Caco-2 (cell line): ENCODE results near the gene C2orf15. TPM values are rescaled to one million over a fixed set of nuclear protein-coding genes. Genes with fewer than 3 reads are reported as not detected.

Experiments used
- BruUV-seq: library from RNA; stranded (reverse); fragments of 400-500 nt; replicated peaks from 2 replicates; lab custom pipeline; 2021; lab: Mats Ljungman, UMichigan
- CTCF ChIA-PET: fragments of 300-600 bp; sonication (Branson Sonifier 250); formaldehyde crosslinking; loops from one replicate; lab custom pipeline; 2022; ENCODE audit warnings: antibody characterized with exemption; lab: Charles Lee
- POLR2A ChIA-PET: fragments of 300-600 bp; sonication (Branson Sonifier 250); formaldehyde crosslinking; loops from one replicate; lab custom pipeline; 2022; ENCODE audit warnings: antibody characterized with exemption; lab: Charles Lee
- DNase-seq, 2 experiments: peaks; one replicate each; pipeline versions ENCODE4 v3.0.0 to v3.0.0-alpha.2; 2020 to 2022
- H3K27me3 ChIP-seq: replicated peaks from 2 replicates; pipeline ENCODE4 v1.6.0; 2011; ENCODE audit warnings: low read length; ENCODE audit not compliant: control insufficient read depth, insufficient read depth
- H3K36me3 ChIP-seq: 2 replicates; pipeline ENCODE4 v1.5.1; 2011; ENCODE audit warnings: low read length; ENCODE audit not compliant: control insufficient read depth, insufficient read depth
- H3K4me1 ChIP-seq: fragments of 250-450 bp; sonication (Bioruptor Pico); 2 replicates; pipeline ENCODE4 v1.5.1; 2020; ENCODE audit warnings: mild to moderate bottlenecking
- H3K4me3 ChIP-seq: 2 replicates; pipeline ENCODE4 v1.5.1; 2011; ENCODE audit warnings: low read depth, mild to moderate bottlenecking, control low read depth, low read length
- H3K9me3 ChIP-seq: fragments of 250-450 bp; sonication (Bioruptor Pico); 2 replicates; pipeline ENCODE4 v1.5.1; 2020; ENCODE audit warnings: mild to moderate bottlenecking, moderate library complexity
- H3K27ac Mint-ChIP-seq: one replicate; pipeline ENCODE4 v1.8.0; 2022; ENCODE audit warnings: mixed read lengths; ENCODE audit not compliant: unreplicated experiment
- H3K27me3 Mint-ChIP-seq: one replicate; pipeline ENCODE4 v1.8.0; 2022; ENCODE audit warnings: mixed read lengths; ENCODE audit not compliant: insufficient read depth, unreplicated experiment
- H3K36me3 Mint-ChIP-seq: one replicate; pipeline ENCODE4 v1.8.0; 2022; ENCODE audit warnings: mild to moderate bottlenecking, mixed read lengths; ENCODE audit not compliant: insufficient read depth, unreplicated experiment
- H3K4me1 Mint-ChIP-seq: one replicate; pipeline ENCODE4 v1.8.0; 2022; ENCODE audit warnings: low read depth, mixed read lengths; ENCODE audit not compliant: unreplicated experiment
- H3K4me3 Mint-ChIP-seq: one replicate; pipeline ENCODE4 v1.8.0; 2022; ENCODE audit warnings: mild to moderate bottlenecking, moderate library complexity, mixed read lengths; ENCODE audit not compliant: unreplicated experiment
- H3K9me3 Mint-ChIP-seq: one replicate; pipeline ENCODE4 v1.8.0; 2022; ENCODE audit warnings: mixed read lengths; ENCODE audit not compliant: unreplicated experiment
- CTCF ChIP-seq, 2 experiments: fragments of 200-600 bp in 1 of 2; IDR thresholded peaks; 1 replicate in 1 of 2; 2 replicates in 1 of 2; pipeline versions ENCODE4 v1.5.1 to v1.8.0; 2011 to 2022; ENCODE audit warnings: antibody characterized with exemption in 1 of 2, control low read depth in 1 of 2, inconsistent platforms in 1 of 2, low read depth in 1 of 2, low read length in 1 of 2, mild to moderate bottlenecking in 1 of 2, moderate library complexity in 1 of 2; ENCODE audit not compliant: insufficient read depth in 1 of 2, severe bottlenecking in 1 of 2, unreplicated experiment in 1 of 2
- intact Hi-C: fragments of 100-400 bp; cut with micrococcal nuclease; formaldehyde crosslinking; loops from one replicate; pipeline ENCODE4 v1.10.0; 2022; ENCODE audit not compliant: unreplicated experiment
- total RNA-seq: library from RNA; stranded (reverse); gene quantifications from 2 replicates; pipeline ENCODE4 v1.2.3, GENCODE V29; 2022

Gene C2orf15
- total RNA-seq, 1 experiment from 2014 or later: 11.3 TPM

GRCh38 chr2:99111236-99111635, 30.3 kb upstream of the C2orf15 start:
- ChIA-PET CTCF (no interaction called here), POLR2A (no interaction called here)
- TF ChIP-seq CTCF (IDR thresholded peaks at IDR 0.05; ENCODE audit: insufficient read depth in 1 of 2, low read depth in 1 of 2, low read length in 1 of 2, severe bottlenecking in 1 of 2, unreplicated experiment in 1 of 2): no peak
- no TSS peak for BruUV-seq
- Mint-ChIP-seq H3K9me3 (no peaks in the 10 kb centered on the region), H3K27me3 (no peaks in the 10 kb centered on the region), H3K27ac (no peak overlapping the region), H3K36me3 (no peaks in the 10 kb centered on the region), H3K4me1 (peaks cover 8% of the 10 kb centered on the region), H3K4me3 (no peak overlapping the region)
- no peak for DNase-seq
- Histone ChIP-seq H3K9me3 (no peaks in the 10 kb centered on the region; the same call in 1 of the 2 replicates), H3K27me3 (no peaks in the 10 kb centered on the region), H3K36me3 (no peaks in the 10 kb centered on the region), H3K4me3 (no peak overlapping the region), H3K4me1 (no peaks in the 10 kb centered on the region)
- intact Hi-C loops: no loop called here

GRCh38 chr2:99111945-99112344, 29.6 kb upstream of the C2orf15 start:
- no peak overlapping the region for H3K4me3 ChIP-seq
- peaks cover 8% of the 10 kb centered on the region for H3K4me1 Mint-ChIP-seq
- no peaks in the 10 kb centered on the region for H3K36me3 ChIP-seq
- H3K9me3 Mint-ChIP-seq: no peaks in the 10 kb centered on the region
- no peaks in the 10 kb centered on the region for H3K4me1 ChIP-seq
- BruUV-seq: no TSS peak
- TF ChIP-seq CTCF (IDR thresholded peaks at IDR 0.05; ENCODE audit: insufficient read depth in 1 of 2, low read depth in 1 of 2, low read length in 1 of 2, severe bottlenecking in 1 of 2, unreplicated experiment in 1 of 2): no peak
- H3K27me3 Mint-ChIP-seq: no peaks in the 10 kb centered on the region
- ChIA-PET CTCF (no interaction called here), POLR2A (no interaction called here)
- no peak for DNase-seq
- H3K4me3 Mint-ChIP-seq: no peak overlapping the region
- no peaks in the 10 kb centered on the region for H3K36me3 Mint-ChIP-seq
- no peaks in the 10 kb centered on the region; the same call in 1 of the 2 replicates for H3K9me3 ChIP-seq
- no peaks in the 10 kb centered on the region for H3K27me3 ChIP-seq
- H3K27ac Mint-ChIP-seq: no peak overlapping the region
- intact Hi-C loops: no loop called here

- no peak overlapping the region for H3K27ac Mint-ChIP-seq
- no peak for TF ChIP-seq CTCF (IDR thresholded peaks at IDR 0.05; ENCODE audit: insufficient read depth in 1 of 2, low read depth in 1 of 2, low read length in 1 of 2, severe bottlenecking in 1 of 2, unreplicated experiment in 1 of 2)
- CTCF ChIA-PET: no interaction called here
- H3K36me3 ChIP-seq: no peaks in the 10 kb centered on the region
- POLR2A ChIA-PET: no interaction called here
- no peak overlapping the region for H3K4me3 Mint-ChIP-seq
- H3K4me1 Mint-ChIP-seq: peaks cover 8% of the 10 kb centered on the region
- H3K27me3 ChIP-seq: no peaks in the 10 kb centered on the region
- no peak for DNase-seq
- no peaks in the 10 kb centered on the region for H3K4me1 ChIP-seq
- no peaks in the 10 kb centered on the region for H3K27me3 Mint-ChIP-seq
- no peak overlapping the region for H3K4me3 ChIP-seq
- no peaks in the 10 kb centered on the region for H3K36me3 Mint-ChIP-seq
- H3K9me3 Mint-ChIP-seq: no peaks in the 10 kb centered on the region
- intact Hi-C loops: no loop called here
- no TSS peak for BruUV-seq
- no peaks in the 10 kb centered on the region; the same call in 1 of the 2 replicates for H3K9me3 ChIP-seq
Measured at GRCh38 chr2:99112617-99113016, 28.9 kb upstream of the C2orf15 start.
